ENCODE measurements around the gene MRO.

- TF ChIP-seq CTCF (IDR thresholded peaks at IDR 0.05; ENCODE audit: insufficient read depth, low read length) (no peak), GABPA (IDR thresholded peaks at IDR 0.05; ENCODE audit: low read depth) (no peak), POLR2AphosphoS5 (IDR thresholded peaks at IDR 0.05; ENCODE audit: low read depth) (no peak)
- TF ChIP-seq, protein P1, sequence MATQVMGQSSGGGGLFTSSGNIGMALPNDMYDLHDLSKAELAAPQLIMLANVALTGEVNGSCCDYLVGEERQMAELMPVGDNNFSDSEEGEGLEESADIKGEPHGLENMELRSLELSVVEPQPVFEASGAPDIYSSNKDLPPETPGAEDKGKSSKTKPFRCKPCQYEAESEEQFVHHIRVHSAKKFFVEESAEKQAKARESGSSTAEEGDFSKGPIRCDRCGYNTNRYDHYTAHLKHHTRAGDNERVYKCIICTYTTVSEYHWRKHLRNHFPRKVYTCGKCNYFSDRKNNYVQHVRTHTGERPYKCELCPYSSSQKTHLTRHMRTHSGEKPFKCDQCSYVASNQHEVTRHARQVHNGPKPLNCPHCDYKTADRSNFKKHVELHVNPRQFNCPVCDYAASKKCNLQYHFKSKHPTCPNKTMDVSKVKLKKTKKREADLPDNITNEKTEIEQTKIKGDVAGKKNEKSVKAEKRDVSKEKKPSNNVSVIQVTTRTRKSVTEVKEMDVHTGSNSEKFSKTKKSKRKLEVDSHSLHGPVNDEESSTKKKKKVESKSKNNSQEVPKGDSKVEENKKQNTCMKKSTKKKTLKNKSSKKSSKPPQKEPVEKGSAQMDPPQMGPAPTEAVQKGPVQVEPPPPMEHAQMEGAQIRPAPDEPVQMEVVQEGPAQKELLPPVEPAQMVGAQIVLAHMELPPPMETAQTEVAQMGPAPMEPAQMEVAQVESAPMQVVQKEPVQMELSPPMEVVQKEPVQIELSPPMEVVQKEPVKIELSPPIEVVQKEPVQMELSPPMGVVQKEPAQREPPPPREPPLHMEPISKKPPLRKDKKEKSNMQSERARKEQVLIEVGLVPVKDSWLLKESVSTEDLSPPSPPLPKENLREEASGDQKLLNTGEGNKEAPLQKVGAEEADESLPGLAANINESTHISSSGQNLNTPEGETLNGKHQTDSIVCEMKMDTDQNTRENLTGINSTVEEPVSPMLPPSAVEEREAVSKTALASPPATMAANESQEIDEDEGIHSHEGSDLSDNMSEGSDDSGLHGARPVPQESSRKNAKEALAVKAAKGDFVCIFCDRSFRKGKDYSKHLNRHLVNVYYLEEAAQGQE (IDR thresholded peaks at IDR 0.05; ENCODE audit: insufficient replicate concordance, low read depth), result no peak
Measured at GRCh38 chr18:50819027-50819727, 639 bp downstream of the MRO start.
